HL-60 (cell line): ENCODE data around the gene DDX21.
"Not testable (repeated sequence)": the region's sequence is repeated elsewhere in the genome, so short reads cannot be mapped to it uniquely, and the experiment has no call there.

Experiments
- DNase-seq, 2 experiments: peaks; one replicate each; pipeline ENCODE4 v3.0.0-alpha.2; 2010 to 2020; ENCODE audit warnings: low read depth in 1 of 2, low spot score in 1 of 2
- H3K27ac ChIP-seq: fragments of 250-450 bp; sonication (Bioruptor Pico); replicated peaks from 2 replicates; pipeline ENCODE4 v1.5.1; 2020; ENCODE audit warnings: mild to moderate bottlenecking, moderate library complexity
- H3K27me3 ChIP-seq: fragments of 250-450 bp; sonication (Bioruptor Pico); 2 replicates; pipeline ENCODE4 v1.5.1; 2021; ENCODE audit warnings: mild to moderate bottlenecking, moderate library complexity; ENCODE audit not compliant: insufficient read depth, poor library complexity, severe bottlenecking
- H3K4me3 ChIP-seq: replicated peaks from 2 replicates; pipeline ENCODE4 v1.5.1; 2011; ENCODE audit warnings: mild to moderate bottlenecking, control low read depth, low read length; ENCODE audit not compliant: insufficient read depth
- CTCF ChIP-seq: IDR thresholded peaks from one replicate; pipeline ENCODE4 v1.5.1; 2011; ENCODE audit warnings: low read length, control low read depth, inconsistent platforms; ENCODE audit not compliant: insufficient read depth
- GABPA ChIP-seq: IDR thresholded peaks from 2 replicates; pipeline ENCODE4 v1.6.1; 2012; ENCODE audit warnings: low read depth
- POLR2AphosphoS5 ChIP-seq: IDR thresholded peaks from 2 replicates; pipeline ENCODE4 v1.6.1; 2012; ENCODE audit warnings: low read depth
- REST ChIP-seq: IDR thresholded peaks from 2 replicates; pipeline ENCODE4 v1.6.1; 2012; ENCODE audit warnings: low read depth; ENCODE audit not compliant: insufficient replicate concordance
- SPI1 ChIP-seq: IDR thresholded peaks from 2 replicates; pipeline ENCODE4 v1.6.1; 2012; ENCODE audit warnings: low read depth, mild to moderate bottlenecking, borderline replicate concordance

DDX21 gene

GRCh38 chr10:68934994-68935393 lies 21.0 kb upstream of the DDX21 start:
- Histone ChIP-seq H3K4me3 (no peak overlapping the region), H3K27ac (no peak overlapping the region), H3K27me3 (no peaks in the 10 kb centered on the region)
- DNase-seq: no peak
- TF ChIP-seq GABPA (no peak), REST (no peak), CTCF (no peak), SPI1 (no peak), POLR2AphosphoS5 (no peak)

- DNase-seq: no peak
- Histone ChIP-seq H3K27me3 (no peaks in the 10 kb centered on the region), H3K4me3 (no peak overlapping the region), H3K27ac (no peak overlapping the region)
- TF ChIP-seq POLR2AphosphoS5: no peak
- no peak for TF ChIP-seq REST
- TF ChIP-seq GABPA: no peak
- TF ChIP-seq CTCF: no peak
- TF ChIP-seq SPI1: no peak
Measured at GRCh38 chr10:68938117-68938516, 17.9 kb upstream of the DDX21 start.

- no peak for DNase-seq
- H3K27me3 ChIP-seq: no peaks in the 10 kb centered on the region
- TF ChIP-seq GABPA: no peak
- no peak for TF ChIP-seq SPI1
- no peak for TF ChIP-seq REST
- TF ChIP-seq CTCF: no peak
- TF ChIP-seq POLR2AphosphoS5: no peak
- no peak overlapping the region for H3K27ac ChIP-seq
- no peak overlapping the region for H3K4me3 ChIP-seq
Measured at GRCh38 chr10:68938884-68939283, 17.1 kb upstream of the DDX21 start.

- not testable (repeated sequence) for DNase-seq, H3K4me3 ChIP-seq, H3K27me3 ChIP-seq, H3K27ac ChIP-seq
Measured at GRCh38 chr10:68940917-68941316, 15.1 kb upstream of the DDX21 start.
